Muscle of leg (tissue), 11 donors: ENCODE results near the gene USP35. TPM values are rescaled to one million over a fixed set of nuclear protein-coding genes. Genes with fewer than 3 reads are reported as not detected.
"Not testable (repeated sequence)": the region's sequence is repeated elsewhere in the genome, so short reads cannot be mapped to it uniquely, and the experiment has no call there.

Experiments used
- DNase-seq: peaks from one replicate; pipeline ENCODE4 v3.0.0; 2013
- H3K27ac ChIP-seq: one replicate; pipeline ENCODE4 v1.5.1; 2013; ENCODE audit warnings: mild to moderate bottlenecking, low read length, control low read depth
- H3K27me3 ChIP-seq: one replicate; pipeline ENCODE4 v1.6.1; 2013; ENCODE audit warnings: low read length; ENCODE audit not compliant: control insufficient read depth, insufficient read depth
- H3K36me3 ChIP-seq: one replicate; pipeline ENCODE4 v1.6.1; 2013; ENCODE audit warnings: low read length; ENCODE audit not compliant: control insufficient read depth, insufficient read depth
- H3K4me1 ChIP-seq: one replicate; pipeline ENCODE4 v1.6.1; 2013; ENCODE audit warnings: low read length; ENCODE audit not compliant: control insufficient read depth, insufficient read depth
- H3K4me3 ChIP-seq: one replicate; pipeline ENCODE4 v1.5.1; 2013; ENCODE audit warnings: low read length, control low read depth
- H3K9me3 ChIP-seq: replicated peaks from 2 replicates; pipeline ENCODE4 v1.6.1; 2013; ENCODE audit warnings: low read depth, low read length; ENCODE audit not compliant: control insufficient read depth
- WGBS: methylation state at CpG from one replicate; pipeline ENCODE4 v1.1.5; 2013; ENCODE audit warnings: missing lambda C conversion rate; ENCODE audit not compliant: insufficient coverage; 5-methylcytosine and 5-hydroxymethylcytosine counted together
- polyA plus RNA-seq, 8 donors: library from polyadenylated mRNA; unstranded; fragments of 120-200 nt; gene quantifications; one replicate each; pipeline versions ENCODE4 v1.2.1 to v1.2.3, GENCODE V29; 2013; ENCODE audit warnings: inconsistent platforms in 1 of 8, low replicate concordance in 1 of 8; ENCODE audit not compliant: insufficient read length in 8 of 8, insufficient read depth in 1 of 8
- total RNA-seq: library from RNA; stranded (reverse); fragments of 120-200 nt; gene quantifications from one replicate; pipeline ENCODE4 v1.2.4, GENCODE V29; 2013

The USP35 gene
- total and polyA plus RNA-seq, 9 donors = 2.6 to 4.8 (median 4.0) TPM

DNA sequence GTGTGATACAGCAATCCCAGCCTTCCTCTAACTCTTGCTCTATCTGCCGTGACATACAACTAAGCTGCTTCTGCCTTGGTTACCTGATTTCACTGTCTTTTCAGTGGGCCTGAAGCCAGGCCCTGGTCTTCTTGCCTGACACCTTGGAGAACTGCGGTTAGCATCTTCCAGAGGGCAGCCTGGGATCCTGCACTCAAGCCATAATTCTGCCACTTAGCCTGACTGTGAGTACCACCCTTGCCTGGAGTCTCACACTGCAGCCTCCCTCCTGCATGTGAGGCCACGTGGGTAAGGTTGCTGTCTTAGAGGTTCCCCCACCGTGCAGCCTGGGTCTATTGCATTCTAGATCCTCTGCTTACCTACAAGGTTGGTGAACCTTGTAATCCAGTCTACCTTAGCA lies 35.8 kb downstream of the USP35 start:
- no peak for DNase-seq
- no peaks in the 10 kb centered on the region for H3K9me3 ChIP-seq
- peaks cover 64% of the 10 kb centered on the region for H3K36me3 ChIP-seq
- no peaks in the 10 kb centered on the region for H3K27me3 ChIP-seq
- H3K4me1 ChIP-seq = no peaks in the 10 kb centered on the region
- WGBS = 90% methylated on average over 3 of the region's 4 CpGs
- no peak overlapping the region for H3K4me3 ChIP-seq
- no peak overlapping the region for H3K27ac ChIP-seq

DNA sequence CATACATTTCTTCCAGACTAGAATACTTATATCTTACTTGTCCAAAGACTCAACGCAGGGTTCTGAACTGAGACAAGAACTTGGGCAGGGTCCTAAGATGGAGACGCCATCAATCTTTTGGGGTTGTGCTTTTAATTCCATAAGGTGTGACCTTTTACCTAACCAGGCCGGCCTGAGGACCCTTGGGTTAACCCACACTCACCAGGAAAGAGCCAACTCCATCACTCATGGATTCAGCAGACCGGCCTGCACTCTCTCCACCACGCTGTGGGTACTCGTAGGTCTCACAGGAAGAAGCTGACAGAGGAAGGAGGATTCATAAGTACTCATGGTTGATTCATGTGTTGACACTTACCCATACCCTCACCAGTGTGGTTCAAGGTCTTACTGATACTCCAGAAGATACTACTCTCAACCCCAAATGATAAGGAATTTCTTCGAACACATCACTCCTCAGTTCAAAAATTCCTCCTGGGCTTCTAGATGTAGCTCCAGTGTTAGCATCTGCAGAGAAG lies 36.2 kb downstream of the USP35 start:
- no peak for DNase-seq
- WGBS = 100% methylated on average over 1 of the region's 7 CpGs
- Histone ChIP-seq H3K27me3 (no peaks in the 10 kb centered on the region), H3K4me3 (no peak overlapping the region), H3K9me3 (no peaks in the 10 kb centered on the region), H3K36me3 (peaks cover 59% of the 10 kb centered on the region), H3K27ac (no peak overlapping the region), H3K4me1 (no peaks in the 10 kb centered on the region)

- no peak for DNase-seq
- Histone ChIP-seq H3K4me1 (peaks cover 3% of the 10 kb centered on the region), H3K36me3 (peaks cover 39% of the 10 kb centered on the region), H3K9me3 (no peaks in the 10 kb centered on the region), H3K4me3 (no peak overlapping the region), H3K27me3 (no peaks in the 10 kb centered on the region), H3K27ac (no peak overlapping the region)
- WGBS = 89% methylated on average over 10 of the region's 12 CpGs
These were observed 38.3 kb downstream of the USP35 start for GRCh38 chr11:78226684-78227680.

DNA sequence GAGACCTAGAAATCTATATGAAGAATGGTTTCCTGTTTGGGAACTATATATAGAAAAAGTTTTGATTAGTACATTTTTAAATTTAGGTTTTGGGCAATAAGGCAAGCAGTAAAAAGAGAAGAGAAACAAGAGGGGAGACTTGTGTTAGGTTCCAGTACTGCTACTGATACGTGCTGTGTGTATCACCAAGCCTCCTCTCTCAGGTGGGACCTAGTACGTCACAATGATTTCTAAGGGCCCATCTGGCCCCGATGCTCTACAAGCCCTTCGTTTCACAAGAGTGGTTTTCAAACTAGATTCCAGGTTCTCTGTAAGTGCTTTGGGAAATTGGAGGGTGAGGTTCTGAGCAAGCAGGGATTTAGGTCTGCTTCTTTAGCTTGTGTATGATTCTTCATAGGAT lies 39.2 kb downstream of the USP35 start:
- no peaks in the 10 kb centered on the region for H3K27me3 ChIP-seq
- peaks cover 34% of the 10 kb centered on the region for H3K36me3 ChIP-seq
- no peak overlapping the region for H3K4me3 ChIP-seq
- H3K9me3 ChIP-seq = no peaks in the 10 kb centered on the region
- H3K27ac ChIP-seq = no peak overlapping the region
- 78% methylated on average over 1 of the region's 4 CpGs for WGBS
- H3K4me1 ChIP-seq = peaks cover 3% of the 10 kb centered on the region
- no peak for DNase-seq

- DNase-seq = peak; percentile 84
- no CpG with 5 or more reads among the region's 3 CpGs for WGBS
These were observed 39.7 kb downstream of the USP35 start for GRCh38 chr11:78228467-78228866.

DNA sequence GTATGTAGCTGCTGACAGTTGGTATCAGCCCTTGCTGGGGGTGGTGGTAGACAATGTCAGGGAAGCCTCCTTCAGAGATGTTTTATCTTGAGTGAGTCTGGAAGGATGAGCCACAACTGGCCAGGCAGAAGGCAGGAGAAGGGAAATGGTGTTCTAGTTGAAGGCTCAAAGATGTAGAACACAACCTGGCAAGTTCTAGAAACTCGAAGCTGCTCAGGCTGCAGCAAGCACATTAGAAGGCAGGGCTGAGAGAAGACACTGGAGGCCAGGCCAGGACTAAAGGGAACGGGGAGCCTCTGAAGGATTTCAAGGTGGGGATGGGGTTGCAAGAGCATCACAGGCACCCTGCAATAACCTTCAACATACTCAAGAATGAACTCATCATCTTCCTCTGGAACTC lies 40.4 kb downstream of the USP35 start:
- H3K4me3 ChIP-seq = no peak overlapping the region
- no peak for DNase-seq
- no peak overlapping the region for H3K27ac ChIP-seq
- peaks cover 3% of the 10 kb centered on the region for H3K4me1 ChIP-seq
- 100% methylated on average over 1 of the region's 2 CpGs for WGBS
- no peaks in the 10 kb centered on the region for H3K27me3 ChIP-seq
- peaks cover 22% of the 10 kb centered on the region for H3K36me3 ChIP-seq
- H3K9me3 ChIP-seq = no peaks in the 10 kb centered on the region

More at GRCh38 chr11:78228467-78228866, 39.7 kb downstream of the USP35 start:
- peaks cover 29% of the 10 kb centered on the region for H3K36me3 ChIP-seq
- no peak overlapping the region for H3K4me3 ChIP-seq
- no peak overlapping the region for H3K27ac ChIP-seq
- no peaks in the 10 kb centered on the region for H3K27me3 ChIP-seq
- peaks cover 3% of the 10 kb centered on the region for H3K4me1 ChIP-seq
- no peaks in the 10 kb centered on the region for H3K9me3 ChIP-seq

DNA sequence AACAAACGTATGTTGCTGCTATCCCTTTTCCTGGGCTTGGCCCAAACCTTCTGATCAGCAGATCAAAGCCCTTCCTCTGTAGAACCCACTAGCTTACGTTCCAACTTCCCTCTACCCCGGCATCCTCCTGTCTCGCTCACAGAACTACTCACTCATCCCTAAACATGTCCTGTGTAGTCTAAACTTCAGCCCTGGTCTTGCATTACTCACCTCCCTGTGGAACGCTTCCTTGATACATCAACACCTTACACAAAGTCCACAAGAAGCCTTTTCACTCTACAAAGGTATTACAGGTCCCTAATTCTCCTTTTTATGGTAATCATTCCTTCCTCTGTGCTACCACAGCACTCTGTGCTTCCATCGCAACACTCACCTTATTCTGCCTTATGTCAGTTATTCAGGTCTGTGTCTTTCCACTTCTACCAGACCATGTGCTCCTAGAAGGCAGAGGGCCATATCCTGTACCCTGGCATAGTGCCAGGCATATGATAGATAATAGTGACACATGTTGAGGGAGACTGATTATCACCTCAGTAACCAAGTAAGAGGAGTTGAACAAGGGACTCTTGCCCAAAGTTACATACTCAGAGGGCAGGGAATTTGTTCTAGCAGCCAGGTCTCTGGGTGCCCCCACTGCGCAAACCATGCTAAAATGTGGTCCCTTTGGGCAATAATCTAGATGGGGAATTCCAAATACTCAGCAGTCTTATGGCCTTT lies 41.6 kb downstream of the USP35 start:
- H3K27ac ChIP-seq = no peak overlapping the region

GRCh38 chr11:78231962-78232501 lies 43.3 kb downstream of the USP35 start:
- peaks cover 4% of the 10 kb centered on the region for H3K36me3 ChIP-seq
- peak; percentile 68 for DNase-seq
- H3K27ac ChIP-seq = no peak overlapping the region

More for the DNA sequence above, 41.6 kb downstream of the USP35 start:
- H3K9me3 ChIP-seq = no peaks in the 10 kb centered on the region
- H3K27me3 ChIP-seq = no peaks in the 10 kb centered on the region
- 71% methylated on average over 4 of the region's 7 CpGs for WGBS
- peaks cover 10% of the 10 kb centered on the region for H3K36me3 ChIP-seq
- H3K4me1 ChIP-seq = peaks cover 3% of the 10 kb centered on the region
- H3K4me3 ChIP-seq = no peak overlapping the region
- DNase-seq = peak; percentile 37

GRCh38 chr11:78233046-78233445 lies 44.3 kb downstream of the USP35 start:
- WGBS = 79% methylated on average over 2 of the region's 6 CpGs
- not testable (repeated sequence) for H3K27ac ChIP-seq, H3K27me3 ChIP-seq

More at GRCh38 chr11:78231962-78232501, 43.3 kb downstream of the USP35 start:
- Histone ChIP-seq H3K4me3 (no peak overlapping the region), H3K9me3 (no peaks in the 10 kb centered on the region), H3K27me3 (no peaks in the 10 kb centered on the region), H3K4me1 (peaks cover 3% of the 10 kb centered on the region)

DNA sequence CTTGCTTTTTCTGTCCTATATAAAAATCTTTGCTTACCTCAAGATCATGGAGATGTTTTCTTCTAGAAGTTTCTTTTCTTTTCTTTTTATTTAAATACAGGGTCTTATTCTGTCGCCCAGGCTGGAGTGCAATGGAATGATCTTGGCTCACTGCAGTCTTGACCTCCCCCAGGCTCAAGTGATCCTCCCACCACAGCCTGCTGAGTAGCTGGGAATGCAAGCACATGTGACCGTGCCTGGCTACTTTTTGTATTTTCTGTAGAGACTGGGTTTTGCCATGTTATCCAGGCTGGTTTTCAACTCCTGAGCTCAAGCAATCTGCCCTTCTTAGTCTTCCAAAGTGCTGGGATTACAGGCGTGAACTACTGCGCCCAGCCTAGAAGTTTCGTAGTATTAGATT lies 45.3 kb downstream of the USP35 start:
- Histone ChIP-seq H3K27ac (no peak overlapping the region), H3K36me3 (peaks cover 1% of the 10 kb centered on the region), H3K9me3 (no peaks in the 10 kb centered on the region), H3K27me3 (no peaks in the 10 kb centered on the region), H3K4me1 (peaks cover 3% of the 10 kb centered on the region), H3K4me3 (no peak overlapping the region)
- WGBS = 0% methylated on average over 1 of the region's 5 CpGs
- DNase-seq = no peak

More at GRCh38 chr11:78233046-78233445, 44.3 kb downstream of the USP35 start:
- not testable (repeated sequence) for H3K4me3 ChIP-seq, H3K36me3 ChIP-seq, DNase-seq, H3K4me1 ChIP-seq, H3K9me3 ChIP-seq
